ELF-1 (cell line): ENCODE data around the gene PCYT2.
A peak's percentile ranks its signal among the peaks of the same experiment; 100 is the strongest.
"Not testable (repeated sequence)": the region's sequence is repeated elsewhere in the genome, so short reads cannot be mapped to it uniquely, and the experiment has no call there.

ENCODE experiments used
- DNase-seq: peaks from one replicate; pipeline ENCODE4 v3.0.0-alpha.2; 2016; ENCODE audit warnings: low read depth, low spot score

The PCYT2 gene

DNA sequence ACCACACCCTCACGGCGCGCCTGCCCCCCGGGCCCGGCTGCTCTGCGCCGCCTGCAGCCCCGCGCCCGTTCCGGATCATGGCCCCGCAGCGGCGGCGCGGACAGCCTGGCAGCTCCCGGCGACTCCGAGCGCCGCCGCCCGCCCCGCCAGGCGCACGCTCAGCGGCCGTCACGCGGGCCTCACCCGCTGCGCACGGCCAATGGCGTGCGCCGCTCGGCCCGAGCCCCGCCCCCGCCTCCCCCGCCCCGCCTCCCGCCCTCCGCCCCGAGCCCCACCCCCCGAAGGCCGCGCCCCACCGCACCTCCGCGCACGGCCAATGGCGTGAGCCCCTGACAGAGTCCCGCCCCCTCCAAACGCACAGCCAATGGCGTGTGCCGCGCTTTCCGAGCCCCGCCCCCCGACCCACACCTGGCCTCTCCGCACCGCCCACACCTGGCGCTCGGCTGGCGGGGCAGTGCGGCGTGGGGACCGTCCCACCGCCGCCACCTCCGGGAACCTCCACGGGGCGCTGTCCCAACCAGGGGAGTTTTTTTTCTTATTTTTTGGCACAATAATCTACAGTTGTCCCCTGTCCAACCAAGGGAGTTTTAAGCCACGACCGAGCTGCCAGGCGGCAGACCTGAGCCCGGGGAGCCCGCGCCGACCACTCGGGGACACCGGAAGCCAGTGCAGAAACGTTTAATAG is at the start of gene PCYT2:
PCYT2 (minus strand) TSS at position 123 of the 685 bp plus-strand sequence; CDS start at position 79, 44 bp downstream.
- peak; percentile 81 for DNase-seq

DNA sequence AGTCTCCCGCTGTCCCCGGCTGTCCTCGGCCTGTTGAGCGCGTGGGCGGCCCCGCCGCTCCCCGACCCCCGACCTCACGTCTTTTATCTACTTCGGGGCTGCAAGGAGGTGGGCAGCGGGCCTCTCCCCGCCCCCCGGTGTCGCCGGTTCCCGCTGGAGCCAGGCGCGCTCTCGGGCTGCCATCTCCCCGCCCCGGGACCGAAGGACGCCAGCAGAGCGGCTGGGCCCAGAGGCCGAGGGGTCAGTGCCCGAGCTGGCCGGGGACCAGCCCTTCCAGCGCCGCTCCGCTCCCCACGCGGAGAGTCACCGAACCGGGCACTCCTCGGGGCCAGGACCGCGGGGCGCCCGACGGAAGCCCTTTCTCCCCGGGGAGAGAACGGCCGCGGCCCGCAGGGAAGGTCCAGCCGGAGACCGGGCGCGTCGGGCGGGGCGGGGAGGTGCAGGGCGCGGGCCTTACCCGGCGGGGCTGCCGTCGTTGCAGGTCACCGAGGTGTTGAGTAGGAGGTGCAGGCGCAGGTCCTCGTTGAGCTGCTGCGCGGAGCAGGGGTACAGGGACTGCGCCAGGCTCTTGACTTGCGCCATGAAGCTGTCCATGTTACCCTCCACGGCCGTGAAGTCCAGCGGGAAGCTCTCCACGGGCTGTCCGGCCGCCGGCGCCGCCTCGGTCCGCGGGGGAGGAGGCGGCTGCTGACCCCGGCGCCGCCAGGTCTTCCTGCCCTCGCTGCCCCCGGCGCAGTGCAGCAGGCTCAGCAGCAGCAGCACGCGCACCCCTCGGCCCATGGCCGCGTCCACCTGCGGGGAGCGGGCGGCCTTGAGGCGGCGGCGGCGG is 49.1 kb upstream of the PCYT2 start:
- DNase-seq: peak; percentile 40

DNA sequence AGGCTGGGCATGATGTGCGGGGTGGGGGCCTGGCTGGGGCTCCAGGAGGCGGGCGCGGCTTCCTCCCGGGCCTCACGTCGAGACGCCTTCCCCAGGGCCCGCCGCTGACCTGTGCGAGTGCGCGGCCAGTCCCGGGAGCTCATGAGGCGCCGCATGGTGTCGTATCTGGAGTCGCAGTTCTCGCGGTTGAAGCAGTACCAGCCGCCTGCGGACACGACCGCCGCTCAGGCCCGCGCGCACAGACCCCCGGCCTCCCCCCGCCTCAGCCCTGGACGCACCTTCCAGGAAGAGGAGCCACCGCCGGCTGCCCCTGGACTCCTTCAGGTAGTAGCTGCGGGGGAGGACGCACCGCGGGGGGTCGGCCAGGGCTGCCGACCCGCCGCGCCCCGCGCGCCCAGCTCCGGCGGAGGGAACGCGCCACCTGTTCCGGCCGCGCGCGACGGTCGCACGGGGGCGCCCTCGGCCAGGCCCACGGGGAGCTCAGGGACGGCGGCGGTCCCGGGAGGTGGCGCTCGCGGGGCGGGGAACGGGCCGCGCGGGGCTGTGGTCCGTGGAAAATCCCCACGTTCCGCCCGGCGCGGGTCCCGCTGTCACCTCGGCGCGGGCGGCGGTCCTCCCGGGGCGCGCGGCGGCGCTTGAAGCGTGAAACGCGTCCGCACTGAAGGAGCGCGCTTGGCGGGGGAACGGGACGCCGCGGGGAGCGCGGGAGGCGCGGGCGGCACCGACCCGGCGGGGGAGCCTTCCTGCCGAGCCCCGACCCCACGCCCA is 48.3 kb upstream of the PCYT2 start:
- peak; percentile 75 for DNase-seq

DNA sequence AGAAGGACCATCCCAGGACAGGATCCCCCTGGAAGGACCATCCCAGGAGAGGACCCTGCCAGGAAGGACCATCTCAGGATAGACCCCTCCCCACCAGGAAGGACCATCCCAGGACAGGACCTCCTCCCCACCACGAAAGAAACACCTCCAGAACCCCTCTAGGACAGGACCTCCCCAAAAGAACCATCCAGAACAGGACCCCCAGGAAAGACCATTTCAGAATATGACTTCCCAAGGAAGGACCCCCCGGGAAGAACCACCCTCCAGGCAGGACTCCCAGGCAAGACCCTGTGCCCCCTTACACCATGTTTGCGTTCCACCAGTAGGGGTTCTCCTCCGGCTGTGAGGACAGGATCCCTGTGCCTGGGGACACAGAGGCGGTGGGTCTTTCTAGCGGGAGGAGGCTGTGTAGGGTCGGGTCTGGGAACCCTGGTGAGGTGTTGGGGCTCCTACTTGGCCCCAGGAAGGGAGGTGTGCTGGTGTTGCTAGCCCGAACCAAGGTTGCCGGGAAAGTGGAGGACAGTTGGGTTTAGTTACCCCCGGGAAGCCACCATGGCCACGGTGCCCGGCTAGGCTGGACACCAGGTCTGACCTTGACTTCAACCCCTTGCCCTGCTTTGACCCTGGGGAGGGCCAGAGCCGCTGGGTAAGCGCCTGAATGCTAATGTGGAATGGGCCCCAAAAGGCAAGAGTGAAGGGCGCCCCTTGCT is 47.6 kb upstream of the PCYT2 start:
- no peak for DNase-seq

DNA sequence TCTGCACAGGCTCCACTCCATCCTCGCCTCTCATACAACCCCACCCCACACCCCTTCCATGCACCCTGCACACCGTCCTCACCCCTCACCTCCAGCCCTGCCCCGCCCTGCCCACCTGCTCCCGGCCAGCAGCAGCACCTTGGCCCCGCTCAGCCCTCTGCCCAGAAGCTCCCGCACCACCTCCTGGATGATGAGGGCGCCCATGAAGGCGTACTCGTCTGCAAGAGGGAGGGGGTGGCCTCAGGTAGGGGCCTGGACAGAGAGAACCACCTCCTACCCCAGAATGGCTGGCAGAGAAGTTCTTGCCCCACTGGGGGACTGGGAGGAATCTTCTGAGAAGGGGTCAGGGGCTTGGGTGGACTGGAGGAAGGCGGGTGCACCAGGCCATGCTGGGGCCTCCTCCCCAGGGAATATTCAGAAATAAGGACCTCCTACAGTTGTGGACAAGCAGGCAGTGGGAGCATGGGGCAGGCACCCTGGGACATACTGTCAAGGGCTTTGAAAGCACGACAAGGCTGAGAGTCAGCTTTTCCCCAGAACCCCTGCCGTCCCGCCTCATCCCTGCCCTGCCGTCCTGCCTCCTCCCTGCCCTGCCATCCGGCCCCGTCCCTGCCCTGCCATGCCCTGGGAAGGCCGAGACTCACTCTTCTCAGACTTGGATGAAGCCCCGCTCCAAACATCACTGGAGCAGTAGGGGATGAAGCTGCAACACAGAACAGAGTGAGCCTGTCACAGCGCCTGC is 46.7 kb upstream of the PCYT2 start:
- DNase-seq: no peak

DNA sequence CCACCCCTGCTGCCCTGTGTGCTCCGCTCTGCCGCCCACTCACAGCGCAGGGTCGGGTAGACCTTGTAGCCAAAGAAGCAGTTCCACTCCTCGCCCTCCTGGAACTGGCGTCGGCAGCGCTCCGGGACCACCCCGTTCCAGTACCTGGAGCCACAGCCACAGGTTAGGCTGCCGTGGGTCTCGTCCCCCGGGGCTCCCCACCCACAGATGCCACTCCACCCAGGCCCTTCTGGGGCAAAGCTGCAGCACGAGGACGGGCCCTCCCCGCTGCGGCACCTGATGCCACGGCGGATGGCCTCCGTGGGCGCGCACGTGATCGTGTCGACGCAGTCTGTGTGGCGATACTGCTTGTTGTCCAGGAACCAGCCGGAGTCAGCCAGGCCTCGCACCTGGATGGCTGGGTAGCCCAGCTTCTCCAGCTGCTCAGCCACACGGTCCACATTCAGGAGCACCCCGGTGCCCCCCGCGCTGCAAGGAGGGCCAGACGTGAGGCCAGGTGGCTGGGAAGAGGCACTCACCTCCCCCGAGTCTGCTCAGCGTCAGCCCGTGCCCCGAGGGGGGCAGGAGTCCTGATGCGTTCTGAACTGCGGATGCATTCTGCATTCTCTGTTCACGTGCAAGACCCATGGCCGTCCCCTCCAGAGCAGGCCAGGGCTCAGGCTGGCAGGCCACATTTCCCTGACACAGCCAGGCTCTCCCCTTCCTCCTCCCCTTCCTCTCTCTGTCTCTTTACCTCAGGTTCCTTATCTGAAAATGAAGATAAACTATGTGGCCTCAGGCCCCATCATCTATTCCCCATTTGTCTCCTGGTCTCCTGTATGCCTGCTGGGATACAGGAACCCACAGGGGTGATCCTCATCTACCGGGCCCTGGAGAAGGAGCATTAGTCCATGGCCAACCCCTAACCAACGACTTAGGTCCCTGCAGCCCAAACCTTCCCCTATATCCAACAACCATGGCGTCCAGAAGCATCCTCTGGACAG is 45.7 kb upstream of the PCYT2 start:
- no peak for DNase-seq

DNA sequence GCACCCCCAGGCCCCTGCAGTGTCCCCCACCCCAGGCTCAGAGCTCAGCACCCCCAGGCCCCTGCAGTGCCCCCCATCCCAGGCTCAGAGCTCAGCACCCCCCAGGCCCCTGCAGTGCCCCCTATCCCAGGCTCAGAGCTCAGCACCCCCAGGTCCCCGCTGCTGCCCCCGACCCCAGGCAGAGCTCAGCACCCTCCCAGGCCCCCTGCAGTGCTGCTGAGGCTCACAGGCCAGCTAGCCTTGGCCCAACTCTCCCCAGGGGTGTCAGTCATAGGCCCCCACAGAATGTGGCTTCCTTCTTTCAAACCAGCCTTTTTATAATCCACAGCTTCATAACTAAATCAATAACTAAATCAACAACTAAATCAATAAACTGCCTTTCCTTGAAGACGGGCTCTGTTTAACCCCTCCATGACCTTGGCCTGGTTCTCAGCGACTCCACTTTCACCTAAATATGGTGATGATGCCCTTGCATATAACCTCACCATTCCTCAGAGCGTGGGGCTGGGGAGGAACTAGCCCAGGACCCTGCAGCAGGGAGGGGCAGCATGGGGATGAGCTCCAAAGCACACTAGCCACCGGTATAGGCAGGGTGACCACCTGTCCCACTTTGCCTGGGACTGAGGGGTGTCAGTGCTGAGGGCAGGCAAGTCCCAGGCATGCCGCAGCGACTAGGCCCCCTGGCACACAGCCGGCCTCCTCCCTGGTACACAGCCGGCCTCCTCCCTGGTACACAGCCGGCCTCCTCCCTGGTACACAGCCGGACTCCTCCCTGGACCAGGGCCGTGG is 44.8 kb upstream of the PCYT2 start:
- DNase-seq: no peak

DNA sequence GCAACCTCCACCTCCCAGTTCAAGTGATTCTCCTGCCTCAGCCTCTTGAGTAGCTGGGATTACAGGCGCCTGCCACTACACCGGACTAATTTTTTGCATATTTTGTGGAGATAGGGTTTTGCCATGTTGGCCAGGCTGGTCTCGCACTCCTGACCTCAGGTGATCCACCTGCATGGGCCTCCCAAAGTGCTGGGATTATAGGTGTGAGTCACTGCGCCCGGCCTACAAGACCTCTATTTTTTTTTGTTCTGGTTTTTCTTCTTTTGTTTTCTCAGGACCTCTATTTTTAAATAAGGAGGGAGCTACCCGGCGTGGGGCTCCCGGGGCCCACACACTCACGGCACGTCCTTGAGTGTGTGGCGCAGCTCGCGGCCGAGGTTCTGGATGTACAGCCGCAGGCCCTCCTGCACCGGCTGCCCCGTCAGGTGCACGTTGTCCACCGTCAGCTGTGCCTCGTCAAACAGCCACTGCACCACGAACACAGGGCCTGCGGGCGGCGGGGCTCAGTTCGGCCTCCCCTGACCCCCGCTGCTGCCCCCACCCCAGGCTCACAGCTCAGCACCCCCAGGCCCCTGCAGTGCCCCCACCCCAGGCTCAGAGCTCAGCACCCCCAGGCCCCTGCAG is 44.0 kb upstream of the PCYT2 start:
- DNase-seq: no peak

DNA sequence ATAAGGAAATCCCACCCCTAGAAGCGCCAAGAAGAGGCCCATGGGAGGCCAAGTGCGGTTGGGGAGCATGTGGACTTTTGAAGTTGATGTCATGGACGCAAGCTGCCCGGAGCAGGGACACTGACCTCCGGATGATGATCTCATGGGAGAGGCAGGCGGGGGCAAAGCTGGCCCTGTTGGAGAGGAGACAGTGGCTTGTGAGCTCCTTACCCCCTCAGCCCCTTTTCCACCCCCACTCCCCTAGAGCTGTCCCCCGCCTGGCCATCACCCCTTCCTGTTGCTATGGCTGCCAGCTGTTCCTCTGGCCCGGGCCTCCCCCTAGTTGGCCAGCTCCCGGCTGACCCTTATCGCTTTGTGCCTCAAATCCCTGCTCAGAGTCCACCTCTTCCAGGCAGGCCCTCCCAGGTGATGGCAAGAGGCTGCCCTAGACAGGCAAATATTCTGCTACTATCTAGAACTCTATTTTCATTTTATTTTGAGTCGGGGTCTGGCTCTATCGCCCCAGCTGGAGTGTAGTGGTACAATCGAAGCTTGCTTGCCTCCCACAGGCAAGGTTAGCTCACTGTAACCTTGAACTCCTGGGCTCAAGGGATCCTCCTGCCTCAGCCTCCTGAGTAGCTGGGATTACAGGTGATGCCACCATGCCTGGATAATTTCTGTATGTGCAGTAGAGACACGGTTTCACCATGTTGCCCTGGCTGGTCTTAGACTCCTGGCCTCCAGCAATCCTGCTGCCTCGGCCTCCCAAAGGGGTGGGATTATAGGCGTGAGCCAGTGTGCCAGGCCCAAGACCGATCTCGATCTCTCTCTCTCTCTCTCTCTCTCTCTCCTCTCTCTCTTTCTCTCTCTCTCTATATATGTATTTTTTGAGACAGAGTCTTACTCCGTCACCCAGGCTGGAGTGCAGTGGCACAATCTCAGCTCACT is 43.2 kb upstream of the PCYT2 start:
- DNase-seq: no peak

DNA sequence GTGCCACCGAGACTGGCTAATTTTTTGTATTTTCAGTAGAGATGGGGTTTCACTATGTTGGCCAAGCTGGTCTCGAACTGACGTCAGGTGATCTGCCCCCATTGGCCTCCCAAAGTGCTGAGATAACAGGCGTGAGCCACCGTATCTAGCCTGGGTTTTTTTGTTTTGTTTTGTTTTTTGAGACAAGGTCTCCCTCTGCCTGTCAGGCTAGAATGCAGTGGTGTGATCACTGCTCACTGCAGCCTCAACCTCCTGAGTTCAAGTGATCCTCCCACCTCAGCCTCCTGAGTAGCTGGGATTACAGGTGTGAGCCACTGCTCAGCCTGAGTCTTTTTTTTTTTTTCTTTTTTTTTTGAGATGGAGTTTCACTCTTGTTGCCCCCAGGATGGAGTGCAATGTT is 42.2 kb upstream of the PCYT2 start:
- DNase-seq: not testable (repeated sequence)

DNA sequence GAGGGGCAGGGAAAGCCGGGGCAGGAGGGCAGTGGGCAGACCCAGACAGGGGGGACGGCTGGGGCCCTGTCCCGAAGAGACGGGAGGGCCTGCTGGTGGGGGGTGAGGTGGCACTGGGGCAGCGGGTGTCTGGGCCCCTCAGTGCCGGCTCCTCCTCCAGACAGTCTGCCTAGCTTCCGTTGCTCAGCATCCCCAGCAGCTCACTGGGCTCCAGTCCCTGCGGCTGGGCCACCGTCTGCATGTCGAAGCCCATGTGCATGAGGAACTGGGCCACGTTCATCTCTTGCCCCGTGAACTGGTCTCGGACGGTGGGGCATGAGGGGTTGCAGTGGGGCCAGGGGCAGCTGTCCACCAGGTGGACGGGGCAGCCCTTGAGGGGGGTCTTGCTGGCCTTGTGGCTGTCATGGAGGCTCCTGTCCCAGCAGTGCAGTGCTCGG is 41.6 kb upstream of the PCYT2 start:
- no peak for DNase-seq

DNA sequence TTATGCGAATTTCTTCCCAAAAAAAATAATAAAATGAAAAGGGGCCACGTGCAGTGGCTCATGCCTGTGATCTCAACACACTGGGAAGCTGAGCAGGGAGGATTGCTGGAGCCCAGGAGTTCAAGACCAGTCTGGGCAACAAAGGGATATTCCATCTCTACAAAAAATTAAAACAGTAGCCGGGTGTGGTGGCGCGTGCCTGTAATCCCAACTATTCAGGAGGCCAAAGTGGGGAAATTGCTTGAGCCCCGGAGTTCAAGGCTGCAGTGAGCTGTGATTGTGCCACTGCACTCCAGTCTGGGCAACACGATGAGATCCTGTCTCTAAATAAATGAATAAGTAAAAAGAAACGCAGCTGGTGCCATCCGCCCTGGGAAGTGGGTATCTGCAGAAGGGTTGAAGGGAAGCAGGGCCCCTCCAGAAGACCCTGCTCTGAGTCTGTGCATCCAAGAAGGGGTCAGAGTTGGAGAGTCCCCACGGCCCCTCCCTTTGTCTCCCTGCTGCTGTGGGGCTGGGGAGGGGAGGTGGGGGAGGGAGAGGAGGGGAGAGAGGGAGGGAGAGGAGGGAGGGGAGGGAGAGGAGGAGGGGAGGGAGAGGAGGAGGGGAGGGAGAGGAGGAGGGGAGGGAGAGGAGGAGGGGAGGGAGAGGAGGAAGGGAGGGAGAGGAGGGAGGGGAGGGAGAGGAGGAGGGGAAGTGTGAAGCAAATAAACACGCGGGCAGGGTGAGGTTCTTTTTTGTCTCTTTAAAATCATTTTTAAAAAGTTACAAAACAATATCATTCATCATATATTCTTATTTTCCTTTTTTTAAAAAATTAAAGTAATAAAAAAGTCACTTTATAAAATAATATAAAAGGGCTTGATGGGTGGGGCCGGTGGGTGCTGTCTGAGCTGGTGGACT is 40.8 kb upstream of the PCYT2 start:
- DNase-seq: no peak

DNA sequence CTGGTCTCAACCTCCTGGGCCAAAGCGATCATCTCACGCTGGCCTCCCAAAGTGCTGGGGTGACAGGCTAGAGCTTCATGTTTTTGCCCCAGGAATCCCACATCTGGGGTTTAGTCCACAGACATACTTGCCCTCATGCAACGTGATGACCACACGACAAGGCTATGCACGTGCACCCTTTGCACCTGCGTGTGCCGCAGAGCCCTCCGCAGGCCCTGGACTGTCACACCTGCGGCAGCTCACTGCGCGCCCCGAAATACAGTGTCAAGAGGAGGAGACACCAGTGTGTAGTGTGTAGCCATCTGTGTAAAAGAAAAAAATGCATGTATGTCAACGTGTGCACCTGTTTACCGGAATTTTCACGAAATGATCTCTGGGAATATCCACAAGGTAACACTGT is 39.3 kb upstream of the PCYT2 start:
- DNase-seq: no peak

DNA sequence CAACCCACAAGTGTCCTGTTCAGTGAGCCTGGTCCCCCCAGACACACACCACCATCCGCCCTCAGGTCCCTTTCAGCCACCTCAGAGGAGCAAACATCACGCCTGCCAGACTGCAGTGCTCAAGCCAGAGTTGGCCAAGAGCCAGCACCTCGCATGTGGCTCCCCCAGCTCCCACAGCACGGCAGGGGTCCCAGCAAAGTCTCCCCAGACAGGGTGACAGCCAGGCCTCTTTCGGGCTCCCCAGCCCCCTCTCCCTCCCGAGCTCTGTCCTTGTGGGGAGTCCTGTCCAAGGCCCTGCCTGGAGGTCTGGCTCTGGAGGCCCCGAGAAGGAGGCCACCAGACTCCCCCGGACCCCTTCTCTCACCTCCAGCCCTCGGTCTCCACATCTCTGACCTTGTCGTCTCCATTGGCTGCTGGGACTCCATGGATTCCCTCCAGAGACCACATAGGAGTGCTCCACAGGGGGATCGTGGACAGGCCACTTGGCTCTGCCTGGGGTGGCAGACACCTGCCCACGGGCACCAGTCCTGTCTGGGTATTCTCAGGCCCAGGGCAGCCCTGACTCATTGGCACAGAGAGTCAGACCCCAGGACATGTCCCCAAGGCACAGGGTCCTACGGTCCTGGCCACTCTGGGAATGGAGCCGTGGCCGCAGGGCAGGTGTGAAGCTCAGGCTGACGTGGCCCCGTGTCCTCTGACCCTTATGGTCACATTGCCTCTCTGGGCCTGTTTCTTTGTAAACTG is 37.6 kb upstream of the PCYT2 start:
- no peak for DNase-seq

DNA sequence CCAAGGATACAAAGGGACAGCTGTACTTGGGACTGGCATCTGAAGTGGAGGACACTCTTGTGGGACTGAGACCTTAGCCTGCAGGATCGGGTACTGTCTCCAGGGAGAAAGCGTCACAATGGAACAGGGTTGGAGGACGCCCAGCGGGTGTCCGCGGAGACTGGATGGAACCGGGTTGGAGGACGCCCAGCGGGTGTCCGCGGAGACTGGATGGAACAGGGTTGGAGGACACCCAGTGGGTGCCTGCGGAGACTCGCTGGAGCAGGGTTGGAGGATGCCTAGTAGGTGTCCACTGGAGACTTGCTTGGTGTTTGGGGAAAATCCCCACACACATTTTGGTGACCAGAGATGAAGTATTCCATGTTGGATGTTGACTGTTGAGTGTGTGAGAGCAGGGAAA is 36.0 kb upstream of the PCYT2 start, which contains the start of gene MYADML2:
MYADML2 (minus strand) TSS at position 45 of the 400 bp plus-strand sequence. CDS start 5,492 bp downstream, outside the sequence.
- no peak for DNase-seq
